NOMO-1 (cell line): ENCODE results near the gene ZNF543.
"Not testable (repeated sequence)": the region's sequence is repeated elsewhere in the genome, so short reads cannot be mapped to it uniquely, and the experiment has no call there.

Experiments
- DNase-seq, 2 experiments: peaks; one replicate each; lab custom pipeline; 2025; ENCODE audit not compliant: unreplicated experiment in 2 of 2; lab: John Stamatoyannopoulos, UW

Gene ZNF543

DNA sequence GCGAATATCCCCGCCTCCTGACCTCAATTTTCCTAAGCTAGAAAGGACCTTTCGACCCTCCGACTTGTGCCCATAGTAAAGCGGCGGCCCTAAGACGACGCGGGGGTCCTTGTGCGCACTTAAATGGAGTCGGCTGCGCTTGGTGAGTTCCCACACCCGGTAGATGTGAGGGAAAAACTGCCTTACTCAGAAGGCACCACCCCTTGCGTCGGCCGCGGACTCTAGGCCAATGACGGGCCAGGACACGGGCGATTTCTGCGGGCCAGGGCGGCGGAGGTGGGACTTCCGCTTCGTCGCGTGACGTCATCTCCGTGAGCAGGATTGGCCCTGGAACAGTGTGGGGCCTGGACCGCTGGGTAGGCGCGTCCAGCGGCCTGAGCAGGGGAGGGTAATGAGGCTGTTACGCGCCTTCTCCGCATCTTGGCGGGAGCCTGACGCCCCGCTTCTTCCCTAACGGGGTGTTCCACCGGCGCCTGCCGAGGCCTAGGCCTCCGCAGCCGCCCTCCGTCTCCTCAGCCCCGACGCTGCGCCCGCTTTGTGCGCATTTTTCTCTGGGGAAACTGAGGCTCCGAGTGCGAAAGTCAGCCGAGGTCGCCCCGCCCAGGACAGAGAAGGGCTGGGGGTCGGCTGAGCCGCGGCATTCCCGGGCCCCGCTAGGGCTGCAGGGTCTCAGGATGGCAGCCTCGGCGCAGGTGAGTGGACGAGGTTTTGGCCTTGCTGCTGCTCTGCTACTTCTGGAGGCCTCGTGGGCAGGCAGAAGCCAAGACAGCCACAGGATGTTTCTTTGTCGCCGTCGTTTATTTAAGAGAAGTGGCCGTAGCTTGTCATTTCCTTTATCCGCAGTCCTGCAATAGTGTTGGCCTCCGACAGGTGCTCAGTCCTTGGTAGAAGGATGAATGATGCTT lies at the start of gene ZNF543:
TSS of gene ZNF543 (plus strand) at position 293 of the 905 bp plus-strand sequence. CDS start at position 675, 382 bp downstream.
- peak; percentile 86 to 93 for DNase-seq

DNA sequence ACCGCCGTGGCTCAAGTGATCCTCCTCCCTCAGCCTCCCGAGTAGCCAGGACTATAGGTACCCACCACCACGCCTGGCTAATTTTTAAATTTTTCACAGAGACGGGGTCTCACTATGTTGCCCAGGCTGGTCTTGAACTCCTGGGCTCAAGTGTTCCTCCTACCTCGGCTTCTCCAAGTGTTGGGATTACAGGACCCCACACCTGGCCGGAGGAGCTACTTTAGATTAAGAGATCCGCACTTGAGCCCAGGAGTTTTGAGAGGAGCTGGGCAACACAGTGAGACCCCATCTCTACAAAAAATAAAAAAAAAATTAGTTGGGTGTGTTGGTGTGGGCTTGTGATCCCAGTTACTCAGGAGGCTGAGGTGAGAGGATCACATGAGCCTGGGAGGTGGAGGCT lies 49.0 kb upstream of the ZNF543 start:
- no peak for DNase-seq

DNA sequence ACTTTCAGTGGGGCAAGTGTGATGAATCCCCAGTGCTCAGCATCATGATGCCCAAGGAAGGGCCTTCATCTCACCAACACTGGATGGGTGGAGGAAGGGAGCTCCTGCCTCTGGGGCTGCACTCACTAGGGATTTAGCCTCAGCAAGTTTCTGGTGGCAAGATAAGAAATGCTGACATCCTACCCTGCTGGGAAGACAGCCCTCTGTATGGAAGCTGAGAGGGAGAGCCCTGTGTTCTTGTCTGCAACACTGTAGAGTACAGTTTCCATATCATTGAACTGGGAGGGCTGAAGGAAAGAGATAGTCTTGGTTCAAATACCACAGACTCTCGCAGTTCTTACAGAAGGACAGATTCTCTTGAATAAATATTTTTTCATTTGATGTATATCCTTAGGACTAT lies 47.3 kb upstream of the ZNF543 start:
- no peak for DNase-seq

DNA sequence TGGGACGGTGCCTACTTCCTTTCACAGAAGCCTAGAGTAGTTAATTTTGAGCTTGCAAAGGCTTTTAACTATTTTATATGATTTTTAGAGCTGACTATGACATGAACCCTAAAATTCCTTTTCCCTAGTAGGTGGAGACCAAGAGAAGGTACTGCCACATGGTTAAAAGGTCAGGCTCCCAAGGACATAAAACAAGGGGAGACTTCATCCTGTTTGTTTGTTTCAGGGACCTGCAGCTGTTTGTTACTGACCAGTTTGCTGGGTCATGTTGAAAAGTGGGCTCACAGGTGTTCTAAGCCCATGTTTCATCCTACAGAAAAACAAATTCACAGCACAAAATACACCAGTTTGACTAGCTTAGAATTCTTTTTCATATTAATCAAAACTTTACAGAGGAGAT lies 43.8 kb upstream of the ZNF543 start:
- no peak for DNase-seq

DNA sequence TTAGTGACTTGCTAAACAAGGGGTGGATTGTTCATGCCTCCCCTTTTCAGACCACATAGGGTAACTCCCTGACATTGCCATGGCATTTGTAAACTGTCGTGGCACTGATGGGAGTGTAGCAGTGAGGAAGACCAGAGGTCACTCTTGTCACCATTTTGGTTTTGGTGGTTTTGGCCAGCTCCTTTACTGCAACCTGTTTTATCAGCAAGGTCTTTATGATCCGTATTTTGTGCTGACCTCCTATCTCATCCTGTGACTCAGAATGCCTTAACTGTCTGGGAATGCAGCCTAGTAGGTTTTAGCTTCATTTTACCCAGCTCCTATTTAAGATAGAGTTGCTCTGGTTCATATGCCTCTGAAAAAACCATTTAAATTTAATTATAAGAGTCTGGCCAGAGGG lies 41.8 kb upstream of the ZNF543 start:
- DNase-seq = not testable (repeated sequence)

DNA sequence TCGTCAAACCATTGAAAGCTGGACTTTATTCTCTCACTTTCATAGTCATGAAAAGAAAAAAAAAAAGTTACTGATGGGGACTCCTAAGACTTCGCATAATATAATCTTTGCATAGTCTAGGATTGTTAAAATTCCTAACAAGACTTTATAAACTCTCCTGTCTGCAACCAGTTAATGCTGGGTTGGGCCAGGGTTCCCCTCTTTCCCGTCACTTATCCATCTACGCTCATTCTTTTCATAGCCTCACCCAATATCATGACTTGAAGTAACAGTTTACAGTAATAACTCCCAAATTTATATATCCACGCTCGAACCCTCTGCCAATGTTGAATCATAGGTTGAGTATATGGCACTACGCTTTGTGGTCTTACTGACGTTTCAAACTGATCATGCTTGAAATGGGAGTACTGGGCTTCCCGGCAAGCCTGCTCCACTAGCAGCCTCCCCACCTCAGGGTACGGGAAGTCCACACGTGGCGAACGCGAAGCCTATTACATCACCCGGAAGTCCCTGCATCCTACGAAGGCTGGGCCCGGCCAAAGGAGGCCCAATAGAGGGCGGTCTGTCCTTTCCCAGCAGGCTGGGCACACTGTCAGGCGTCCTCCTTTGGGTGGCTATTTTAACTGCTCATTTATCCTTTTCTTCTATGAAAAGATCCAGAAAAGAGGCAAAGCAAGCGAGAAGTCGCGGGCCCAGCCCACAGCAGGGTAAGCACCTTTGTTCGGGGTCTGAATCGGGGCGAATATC lies 40.7 kb upstream of the ZNF543 start:
- DNase-seq = peak; percentile 88 to 93

DNA sequence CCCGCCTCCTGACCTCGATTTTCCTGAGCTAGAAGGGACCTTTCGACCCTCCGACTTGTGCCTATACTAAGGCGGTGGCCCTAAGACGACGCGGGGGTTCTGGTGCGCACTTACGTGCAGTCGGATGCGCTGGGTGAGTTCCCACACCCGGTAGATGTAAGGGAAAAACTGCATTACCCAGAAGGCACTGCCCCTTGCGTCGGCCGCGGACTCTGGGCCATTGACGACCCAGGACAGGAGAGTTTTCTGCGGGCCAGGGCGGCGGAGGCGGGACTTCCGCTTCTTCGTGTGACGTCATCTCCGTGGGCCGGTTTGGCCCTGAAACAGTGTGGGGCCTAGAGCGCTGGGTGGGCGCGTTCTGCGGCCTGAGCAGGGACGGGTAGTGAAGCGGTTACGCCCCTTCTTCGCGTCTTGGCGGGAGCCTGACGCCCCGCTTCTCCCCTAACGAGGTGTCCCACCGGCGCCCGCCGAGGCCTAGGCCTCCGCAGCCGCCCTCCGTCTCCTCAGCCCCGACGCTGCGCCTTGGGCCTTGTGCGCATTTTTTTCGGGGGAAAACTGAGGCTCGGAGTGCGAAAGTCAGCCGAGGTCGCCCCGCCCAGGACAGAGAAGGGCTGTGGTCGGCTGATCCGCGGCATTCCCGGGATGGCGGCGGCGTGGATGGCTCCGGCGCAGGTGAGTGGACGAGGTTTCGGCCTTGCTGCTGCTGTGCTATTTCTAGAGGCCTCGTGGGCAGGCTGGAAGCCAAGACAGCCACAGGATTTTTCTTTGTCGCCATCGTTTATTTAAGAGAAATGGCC lies 39.9 kb upstream of the ZNF543 start, which contains the start of gene ZNF460:
TSS of gene ZNF460 (plus strand) at position 321 of the 797 bp plus-strand sequence. CDS start at position 643, 322 bp downstream.
- DNase-seq = peak; percentile 91 to 97

DNA sequence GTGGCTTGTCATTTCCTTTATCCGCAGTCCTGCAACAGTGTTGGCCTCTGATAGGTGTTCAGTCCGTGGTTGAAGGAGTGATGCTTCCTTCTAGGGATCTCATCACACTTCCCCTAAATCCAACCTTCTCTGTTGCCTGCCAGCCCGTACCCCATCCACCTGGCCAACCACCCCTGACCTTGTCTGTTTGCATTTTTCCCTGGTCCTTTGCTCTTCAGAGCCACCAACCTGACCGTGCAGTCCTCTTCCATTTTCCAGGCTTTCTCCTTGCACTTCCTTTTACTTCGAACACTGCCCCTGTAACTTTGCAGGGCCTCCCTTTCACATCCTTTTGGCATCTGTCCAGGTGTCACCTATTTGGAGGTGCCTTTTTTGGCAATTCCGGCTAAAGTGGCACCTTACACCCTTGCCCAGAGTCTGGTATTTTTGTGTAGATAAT lies 39.3 kb upstream of the ZNF543 start:
- DNase-seq = peak; percentile 10 to 43

DNA sequence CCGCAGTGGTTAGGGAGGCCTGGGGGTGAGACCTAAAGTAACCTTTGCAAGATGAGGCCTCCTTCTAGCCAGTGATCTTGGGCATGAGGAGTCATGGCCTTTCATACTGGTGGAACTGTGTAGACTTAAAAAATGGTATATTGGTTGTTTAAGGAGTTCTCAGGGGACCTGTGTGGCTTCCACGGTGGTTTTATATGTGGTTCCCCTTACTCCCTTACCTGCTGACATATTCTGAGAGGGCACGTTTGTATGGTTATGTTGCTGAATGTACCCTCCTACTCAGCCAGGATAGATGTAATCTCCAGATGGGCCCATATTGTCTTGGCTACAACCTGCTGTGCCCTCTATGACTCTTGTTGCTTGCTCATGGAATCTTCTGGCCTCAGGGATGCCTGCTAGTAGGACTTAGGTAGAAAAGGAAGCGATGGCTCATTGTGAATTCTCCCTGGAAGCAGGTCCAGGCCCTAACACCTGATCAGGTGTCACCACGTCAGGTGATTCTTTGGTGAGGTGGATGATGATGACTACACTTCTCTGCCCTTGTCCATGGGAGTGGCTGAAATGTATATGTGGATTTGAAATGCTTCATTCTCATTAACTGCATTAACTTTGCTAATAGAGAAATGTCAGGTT lies 38.1 kb upstream of the ZNF543 start:
- DNase-seq = no peak

DNA sequence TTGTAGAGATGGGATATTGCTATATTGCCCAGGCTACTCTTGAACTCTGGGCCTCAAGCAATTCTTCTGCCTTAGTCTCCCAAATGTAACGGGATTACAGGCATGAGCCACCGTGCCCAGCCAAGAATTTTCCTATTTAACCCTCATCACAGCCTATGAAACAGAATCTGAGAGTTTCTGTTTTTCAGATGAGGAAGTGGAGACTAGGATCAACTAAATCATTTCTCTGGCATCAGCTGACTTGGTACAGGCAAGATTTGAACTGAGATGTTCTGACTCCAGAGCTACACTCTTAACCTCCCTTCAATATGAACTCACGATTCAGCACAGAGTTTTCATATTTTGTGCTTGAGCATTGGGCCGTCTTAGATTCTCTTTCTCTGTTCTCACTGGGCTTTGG lies 31.9 kb upstream of the ZNF543 start:
- no peak for DNase-seq

DNA sequence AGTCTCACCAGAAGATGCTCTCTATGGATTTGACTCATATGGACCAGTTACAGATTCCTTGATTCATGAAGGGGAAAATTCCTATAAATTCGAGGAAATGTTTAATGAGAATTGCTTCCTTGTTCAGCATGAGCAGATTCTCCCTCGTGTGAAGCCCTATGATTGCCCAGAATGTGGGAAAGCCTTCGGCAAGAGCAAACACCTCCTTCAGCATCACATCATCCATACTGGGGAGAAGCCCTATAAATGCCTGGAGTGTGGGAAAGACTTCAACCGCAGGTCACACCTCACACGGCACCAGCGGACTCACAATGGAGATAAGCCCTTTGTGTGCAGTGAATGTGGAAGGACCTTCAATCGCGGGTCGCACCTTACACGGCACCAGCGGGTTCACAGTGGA lies 29.3 kb upstream of the ZNF543 start:
- no peak for DNase-seq

DNA sequence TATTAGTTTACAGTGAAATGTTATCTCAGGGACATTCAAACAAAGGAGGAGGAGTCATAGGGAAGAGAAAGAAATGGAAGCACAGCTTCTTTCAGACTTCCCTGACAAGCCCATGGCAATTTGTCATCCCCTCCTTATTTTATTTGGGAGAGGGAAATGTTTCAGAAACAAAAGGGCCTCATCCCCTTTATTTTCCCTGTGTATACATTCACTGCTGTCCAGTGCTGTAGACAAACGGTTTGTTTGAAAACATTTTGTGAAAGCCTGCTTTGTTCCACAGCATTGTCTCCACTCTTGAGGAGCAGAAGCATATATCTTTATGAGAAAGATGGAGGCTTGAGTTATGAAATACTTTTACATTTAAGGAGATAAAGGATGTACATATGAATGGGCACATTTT lies 27.7 kb upstream of the ZNF543 start:
- DNase-seq = no peak

DNA sequence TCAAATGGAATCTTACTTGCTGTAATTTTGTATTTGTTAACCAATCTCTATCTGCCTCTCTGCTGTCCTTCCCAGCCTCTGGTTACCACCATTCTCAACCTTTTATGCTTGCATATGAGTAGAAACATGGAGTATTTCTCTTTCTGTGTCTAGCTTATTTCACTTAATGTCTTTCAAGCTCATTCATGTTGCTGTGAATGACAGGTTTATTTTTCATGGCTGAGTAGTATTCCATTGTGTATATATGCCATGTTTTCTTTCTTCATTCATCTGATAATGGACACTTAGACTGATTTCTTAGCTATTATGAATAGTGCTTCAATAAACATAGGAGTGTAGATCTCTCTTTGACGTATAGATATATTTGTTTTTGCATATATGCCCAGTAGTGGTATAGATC lies 26.6 kb upstream of the ZNF543 start:
- DNase-seq = no peak

DNA sequence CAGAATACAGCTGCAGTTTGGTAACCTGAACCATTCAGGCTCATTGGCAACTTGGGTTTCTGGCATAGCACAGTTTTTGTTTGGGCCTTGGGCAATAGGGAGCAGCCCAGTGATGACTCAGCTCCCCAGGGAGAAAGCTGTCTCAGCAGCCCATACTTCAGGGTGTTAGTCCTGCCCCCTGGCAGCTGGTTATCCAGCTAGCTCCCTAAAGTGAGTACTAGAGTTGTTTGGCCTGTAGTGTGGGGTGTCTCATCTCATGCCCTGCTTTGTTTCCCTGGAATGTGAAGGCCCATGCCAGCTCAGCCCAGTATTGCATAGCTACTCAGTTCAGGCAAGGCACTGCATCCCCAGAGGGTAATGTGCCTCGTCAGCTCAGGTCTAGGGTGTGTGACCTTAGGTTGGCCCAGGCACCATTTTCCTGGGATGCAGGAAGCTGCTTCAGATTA lies 18.2 kb upstream of the ZNF543 start:
- no peak for DNase-seq

DNA sequence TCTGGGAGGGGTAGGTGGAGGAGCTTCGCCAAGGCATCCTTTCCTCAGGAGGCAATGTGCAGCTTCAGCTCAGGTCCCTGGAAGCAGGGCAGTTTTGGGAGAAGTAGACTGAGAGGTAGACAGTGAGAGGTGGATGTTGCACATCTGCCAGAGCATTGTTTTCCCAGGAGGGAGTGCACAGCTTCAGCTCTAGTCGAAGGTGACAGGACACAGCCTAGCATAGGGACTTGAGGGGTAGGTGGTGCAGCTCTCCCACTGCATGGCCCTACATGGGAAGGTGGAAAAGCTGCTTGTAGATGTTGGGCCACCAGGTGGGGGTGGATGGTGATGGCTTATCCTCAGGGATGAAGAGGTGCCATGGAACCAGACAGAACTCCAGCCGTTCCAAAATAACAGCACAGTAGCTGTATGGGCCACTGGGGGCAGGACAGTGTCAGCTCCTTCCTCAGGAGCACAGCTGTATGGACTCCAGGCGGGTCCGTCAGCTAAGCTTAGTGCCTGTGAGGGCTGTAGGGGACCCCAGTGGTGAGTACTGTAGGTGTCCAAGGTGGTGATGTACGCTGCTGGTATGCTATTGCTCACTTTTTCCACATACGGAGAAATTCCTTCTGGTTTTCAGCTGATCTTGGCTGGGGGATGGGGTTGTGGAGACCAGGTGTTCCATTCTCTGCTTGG lies 17.4 kb upstream of the ZNF543 start:
- DNase-seq = no peak

DNA sequence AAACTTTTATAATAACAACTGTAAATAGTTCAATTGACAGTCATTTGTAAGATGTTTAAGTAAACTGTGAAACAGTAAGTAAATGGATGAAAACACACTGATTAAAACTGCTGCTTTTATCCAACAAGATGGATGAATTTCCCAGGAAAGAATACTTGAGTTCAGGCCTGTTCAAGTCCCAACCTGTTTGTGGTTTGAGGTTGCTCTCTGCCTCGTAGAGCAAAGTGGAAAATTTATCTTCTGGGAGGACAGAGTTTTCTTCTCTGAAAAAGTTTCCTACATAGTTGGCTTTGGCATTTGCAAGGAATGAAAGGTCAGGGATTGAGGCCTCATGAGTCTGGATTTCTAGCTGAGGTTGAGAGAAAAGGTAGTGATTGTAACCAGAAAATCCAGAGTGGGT lies 15.2 kb upstream of the ZNF543 start:
- DNase-seq = no peak

DNA sequence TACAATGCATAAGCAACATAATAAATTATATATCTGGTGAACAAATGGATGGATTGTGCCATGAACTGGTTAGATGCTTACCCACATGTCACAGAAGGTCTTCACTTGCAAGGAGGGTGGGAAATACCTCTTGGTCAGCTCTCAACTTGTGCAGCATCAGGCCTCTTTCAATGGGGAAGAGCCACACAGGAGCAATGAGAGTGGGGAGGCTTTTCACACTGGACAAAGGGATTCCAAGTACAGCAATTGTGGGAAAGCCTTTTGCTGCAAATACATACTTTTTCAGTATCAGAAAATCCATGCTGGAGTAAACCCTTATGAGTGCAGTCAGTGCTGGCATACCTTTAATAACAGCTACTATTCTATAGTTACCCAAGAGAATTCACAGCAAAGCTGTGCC lies 11.8 kb upstream of the ZNF543 start:
- no peak for DNase-seq

DNA sequence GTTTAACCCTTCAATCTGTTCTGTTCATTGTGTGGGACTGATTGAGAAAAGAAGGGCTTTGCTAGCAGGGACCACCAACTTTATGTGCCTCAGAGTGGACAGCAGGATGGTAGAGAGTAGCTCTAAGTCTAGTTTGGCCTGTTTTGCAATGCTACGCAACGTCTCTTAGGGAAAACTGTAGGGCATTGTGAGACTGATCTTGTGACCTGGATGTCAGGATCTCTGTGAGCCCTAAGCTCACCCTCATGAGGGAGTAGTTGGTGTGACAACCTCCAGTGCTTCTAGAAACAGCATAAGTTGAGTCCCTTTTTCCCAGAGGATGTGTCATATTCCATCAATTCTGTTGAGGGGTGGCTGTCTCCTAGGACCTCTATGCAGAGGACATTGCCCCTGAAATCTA lies 9.5 kb upstream of the ZNF543 start:
- DNase-seq = no peak

DNA sequence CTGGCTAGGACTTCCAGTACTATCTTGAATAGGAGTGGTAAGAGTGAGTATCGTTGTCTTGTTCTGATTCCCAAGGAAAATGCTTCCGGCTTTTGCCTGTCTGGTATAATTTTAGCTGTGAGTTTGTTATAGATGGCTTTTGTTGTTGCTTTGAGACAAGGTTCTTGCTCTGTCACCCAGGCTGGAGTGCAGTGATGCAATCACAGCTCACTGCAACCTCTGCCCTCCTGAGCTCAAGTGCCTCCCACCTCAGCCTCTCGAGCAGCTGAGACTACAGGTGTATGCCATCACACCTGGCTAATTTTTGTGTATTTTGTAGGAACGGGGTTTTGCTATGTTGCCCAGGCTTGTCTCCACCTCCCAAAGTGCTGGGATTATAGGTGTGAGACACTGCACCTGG lies 6.1 kb upstream of the ZNF543 start:
- no peak for DNase-seq

DNA sequence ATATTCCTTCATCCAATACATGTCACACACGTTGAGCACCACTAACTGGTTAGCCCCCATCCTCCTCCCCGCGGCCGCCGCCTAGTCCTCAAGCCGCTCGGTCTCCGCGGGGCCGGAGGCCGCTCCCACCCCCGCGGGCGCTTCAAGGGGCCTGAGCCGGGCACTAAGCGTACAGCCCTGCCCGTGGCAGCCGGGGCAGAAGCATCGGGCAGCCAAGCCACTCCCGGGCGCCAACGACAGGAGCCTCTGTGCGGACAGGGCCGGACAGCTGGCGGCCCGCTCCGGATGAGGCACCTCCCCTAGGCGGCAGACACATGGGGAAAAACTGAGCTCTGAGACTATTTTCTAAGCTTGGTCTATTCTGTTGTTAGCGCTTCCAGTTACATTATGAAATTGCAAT lies 2.8 kb upstream of the ZNF543 start:
- DNase-seq = no peak
